Trophoblast cell (in vitro differentiated cells and primary cell): Measurements from ENCODE around the gene INTS1.

Experiments
- DNase-seq, 2 donors: peaks; one replicate each; pipeline ENCODE4 v3.0.0-alpha.2; 2016
- H2AFZ ChIP-seq: 2 replicates; pipeline ENCODE4 v1.6.1; 2013; ENCODE audit warnings: low read length, moderate library complexity, mild to moderate bottlenecking; ENCODE audit not compliant: insufficient read depth, poor library complexity
- H2AK5ac ChIP-seq: 2 replicates; pipeline ENCODE4 v1.6.1; 2013; ENCODE audit warnings: mild to moderate bottlenecking, low read length
- H2BK120ac ChIP-seq: 2 replicates; pipeline ENCODE4 v1.6.1; 2013; ENCODE audit warnings: low read length, mild to moderate bottlenecking, moderate library complexity; ENCODE audit not compliant: insufficient read depth, poor library complexity
- H2BK12ac ChIP-seq: 2 replicates; pipeline ENCODE4 v1.6.1; 2013; ENCODE audit warnings: mild to moderate bottlenecking, low read length, moderate library complexity
- H2BK5ac ChIP-seq: 2 replicates; pipeline ENCODE4 v1.6.1; 2013; ENCODE audit warnings: low read length, low read depth, moderate library complexity, mild to moderate bottlenecking; ENCODE audit not compliant: poor library complexity
- H3K14ac ChIP-seq: 2 replicates; pipeline ENCODE4 v1.6.1; 2013; ENCODE audit warnings: mild to moderate bottlenecking, low read length
- H3K18ac ChIP-seq: 2 replicates; pipeline ENCODE4 v1.6.1; 2013; ENCODE audit warnings: mild to moderate bottlenecking, low read length
- H3K23ac ChIP-seq: 2 replicates; pipeline ENCODE4 v1.6.1; 2013; ENCODE audit warnings: low read length
- H3K27ac ChIP-seq: 2 replicates; pipeline ENCODE4 v1.5.1; 2013; ENCODE audit warnings: low read depth, mild to moderate bottlenecking, inconsistent platforms, low read length, moderate library complexity
- H3K27me3 ChIP-seq: 2 replicates; pipeline ENCODE4 v1.6.1; 2013; ENCODE audit warnings: inconsistent platforms, mild to moderate bottlenecking, low read length, moderate library complexity; ENCODE audit not compliant: insufficient read depth
- H3K36me3 ChIP-seq, 2 experiments: 1 replicate in 1 of 2; 2 replicates in 1 of 2; pipeline ENCODE4 v1.6.1; 2013; ENCODE audit warnings: low read length in 2 of 2, mild to moderate bottlenecking in 2 of 2, moderate library complexity in 1 of 2; ENCODE audit not compliant: insufficient read depth in 2 of 2, control insufficient read depth in 1 of 2
- H3K4ac ChIP-seq: 2 replicates; pipeline ENCODE4 v1.6.1; 2013; ENCODE audit warnings: low read depth, mild to moderate bottlenecking, low read length, moderate library complexity
- H3K4me1 ChIP-seq, 2 experiments: 1 replicate in 1 of 2; 2 replicates in 1 of 2; pipeline ENCODE4 v1.6.1; 2013; ENCODE audit warnings: low read length in 2 of 2, mild to moderate bottlenecking in 2 of 2, moderate library complexity in 1 of 2; ENCODE audit not compliant: insufficient read depth in 2 of 2, control insufficient read depth in 1 of 2
- H3K4me2 ChIP-seq: 2 replicates; pipeline ENCODE4 v1.6.1; 2013; ENCODE audit warnings: inconsistent platforms, mild to moderate bottlenecking, low read length, moderate library complexity
- H3K4me3 ChIP-seq: 2 replicates; pipeline ENCODE4 v1.5.1; 2013; ENCODE audit warnings: mild to moderate bottlenecking, low read depth, low read length, inconsistent platforms
- H3K79me1 ChIP-seq: one replicate; pipeline ENCODE4 v1.6.1; 2013; ENCODE audit warnings: low read length
- H3K79me2 ChIP-seq: 2 replicates; pipeline ENCODE4 v1.6.1; 2013; ENCODE audit warnings: low read length, mild to moderate bottlenecking; ENCODE audit not compliant: control insufficient read depth, insufficient read depth, poor library complexity
- H3K9ac ChIP-seq: 2 replicates; pipeline ENCODE4 v1.6.1; 2013; ENCODE audit warnings: mild to moderate bottlenecking, low read length
- H3K9me3 ChIP-seq: 2 replicates; pipeline ENCODE4 v1.6.1; 2013; ENCODE audit warnings: low read depth, mild to moderate bottlenecking, control low read depth, inconsistent platforms, low read length; ENCODE audit not compliant: insufficient read depth
- H4K12ac ChIP-seq: 2 replicates; pipeline ENCODE4 v1.6.1; 2013; ENCODE audit warnings: low read depth, mild to moderate bottlenecking, low read length, moderate library complexity
- H4K8ac ChIP-seq: 2 replicates; pipeline ENCODE4 v1.6.1; 2013; ENCODE audit warnings: low read depth, mild to moderate bottlenecking, low read length, moderate library complexity
- H4K91ac ChIP-seq: one replicate; pipeline ENCODE4 v1.6.1; 2013; ENCODE audit warnings: low read depth, mild to moderate bottlenecking, low read length, moderate library complexity
- WGBS: extraction: QIAGEN DNeasy Blood & Tissue Kit; methylation state at CpG from one replicate; pipeline ENCODE4 v1.1.7; 2013; ENCODE audit warnings: missing lambda C conversion rate; ENCODE audit not compliant: insufficient read length, insufficient coverage; ENCODE audit errors: extremely low coverage; 5-methylcytosine and 5-hydroxymethylcytosine counted together

The INTS1 gene

GRCh38 chr7:1487466-1487865, 16.7 kb downstream of the INTS1 start:
- Histone ChIP-seq H3K27me3 (no peaks in the 10 kb centered on the region), H4K12ac (no peak overlapping the region), H3K4ac (no peak overlapping the region), H3K18ac (no peak overlapping the region), H3K4me1 (no peaks in the 10 kb centered on the region), H3K79me2 (no peaks in the 10 kb centered on the region), H3K4me2 (no peak overlapping the region), H2AK5ac (no peak overlapping the region), H3K14ac (no peak overlapping the region), H4K8ac (no peak overlapping the region), H4K91ac (no peak overlapping the region), H3K9ac (no peak overlapping the region), H3K27ac (no peak overlapping the region), H3K23ac (no peak overlapping the region), H2BK120ac (no peak overlapping the region), H3K79me1 (no peaks in the 10 kb centered on the region), H2BK5ac (no peak overlapping the region), H2BK12ac (no peak overlapping the region), H3K36me3 (peaks cover 91% of the 10 kb centered on the region in 2 experiments), H3K4me3 (no peak overlapping the region), H3K9me3 (peaks cover 2% of the 10 kb centered on the region), H2AFZ (no peak overlapping the region)
- no CpG with 5 or more reads among the region's 25 CpGs for WGBS
- no peak for DNase-seq

GRCh38 chr7:1486571-1486970, 17.6 kb downstream of the INTS1 start:
- no peak overlapping the region for H2AK5ac ChIP-seq
- no peak overlapping the region for H3K27ac ChIP-seq
- H3K4me3 ChIP-seq: no peak overlapping the region
- whole genome bisulfite sequencing: no CpG with 5 or more reads among the region's 23 CpGs
- no peak overlapping the region for H3K4me2 ChIP-seq
- no peak overlapping the region for H3K23ac ChIP-seq
- H4K12ac ChIP-seq: no peak overlapping the region
- no peak overlapping the region for H4K91ac ChIP-seq
- H2BK5ac ChIP-seq: no peak overlapping the region
- no peaks in the 10 kb centered on the region for H3K4me1 ChIP-seq
- H2BK120ac ChIP-seq: no peak overlapping the region
- H3K4ac ChIP-seq: no peak overlapping the region
- H2BK12ac ChIP-seq: no peak overlapping the region
- H3K9ac ChIP-seq: no peak overlapping the region
- H3K18ac ChIP-seq: no peak overlapping the region
- no peak overlapping the region for H4K8ac ChIP-seq
- no peaks in the 10 kb centered on the region for H3K79me2 ChIP-seq
- no peaks in the 10 kb centered on the region for H3K79me1 ChIP-seq
- H3K9me3 ChIP-seq: peaks cover 2% of the 10 kb centered on the region
- peaks cover 92% of the 10 kb centered on the region in 2 experiments for H3K36me3 ChIP-seq
- DNase-seq: no peak
- no peak overlapping the region for H2AFZ ChIP-seq
- H3K14ac ChIP-seq: no peak overlapping the region
- H3K27me3 ChIP-seq: no peaks in the 10 kb centered on the region

GRCh38 chr7:1485156-1485555, 19.0 kb downstream of the INTS1 start:
- Histone ChIP-seq H3K23ac (no peak overlapping the region), H4K8ac (no peak overlapping the region), H3K27ac (no peak overlapping the region), H3K79me1 (no peaks in the 10 kb centered on the region), H3K4ac (no peak overlapping the region), H3K9me3 (peaks cover 2% of the 10 kb centered on the region), H3K4me3 (no peak overlapping the region), H3K4me2 (no peak overlapping the region), H3K4me1 (no peaks in the 10 kb centered on the region), H3K27me3 (no peaks in the 10 kb centered on the region), H2BK120ac (no peak overlapping the region), H3K36me3 (peaks cover 92 to 95% of the 10 kb centered on the region in 2 experiments), H3K9ac (no peak overlapping the region), H2BK12ac (no peak overlapping the region), H2BK5ac (no peak overlapping the region), H4K91ac (no peak overlapping the region), H2AK5ac (no peak overlapping the region), H3K14ac (no peak overlapping the region), H3K18ac (no peak overlapping the region), H4K12ac (no peak overlapping the region), H2AFZ (no peak overlapping the region), H3K79me2 (no peaks in the 10 kb centered on the region)
- no peak for DNase-seq
- WGBS: no CpG with 5 or more reads among the region's 19 CpGs

- H3K9ac ChIP-seq: no peak overlapping the region
- H2AK5ac ChIP-seq: no peak overlapping the region
- H3K36me3 ChIP-seq: peaks cover 93 to 95% of the 10 kb centered on the region in 2 experiments
- H2BK5ac ChIP-seq: no peak overlapping the region
- H3K27me3 ChIP-seq: no peaks in the 10 kb centered on the region
- H3K27ac ChIP-seq: no peak overlapping the region
- H2BK12ac ChIP-seq: no peak overlapping the region
- H3K4me3 ChIP-seq: no peak overlapping the region
- H4K12ac ChIP-seq: no peak overlapping the region
- no peak overlapping the region for H2BK120ac ChIP-seq
- H3K79me2 ChIP-seq: no peaks in the 10 kb centered on the region
- H4K91ac ChIP-seq: no peak overlapping the region
- H3K4ac ChIP-seq: no peak overlapping the region
- H3K4me2 ChIP-seq: no peak overlapping the region
- no peaks in the 10 kb centered on the region for H3K4me1 ChIP-seq
- H3K14ac ChIP-seq: no peak overlapping the region
- H3K9me3 ChIP-seq: peaks cover 1% of the 10 kb centered on the region
- no peaks in the 10 kb centered on the region for H3K79me1 ChIP-seq
- H2AFZ ChIP-seq: no peak overlapping the region
- no peak overlapping the region for H3K18ac ChIP-seq
- H3K23ac ChIP-seq: no peak overlapping the region
- no peak overlapping the region for H4K8ac ChIP-seq
- DNase-seq: no peak
- no CpG with 5 or more reads among the region's 12 CpGs for WGBS
These were observed 19.6 kb downstream of the INTS1 start for GRCh38 chr7:1484569-1484968.
